GM18873 (cell line): ENCODE results near the gene FTMT.
"Not testable (repeated sequence)": the region's sequence is repeated elsewhere in the genome, so short reads cannot be mapped to it uniquely, and the experiment has no call there.

ENCODE experiments used
- ATAC-seq: cut with Tn5 transposase; IDR thresholded peaks from one replicate; pipeline ENCODE4 v1.9.1; 2021; ENCODE audit warnings: mild to moderate bottlenecking, moderate library complexity, moderate number of reproducible peaks; ENCODE audit not compliant: unreplicated experiment, low FRiP score

The FTMT gene

GRCh38 chr5:121851643-121852574 is at the start of gene FTMT:
Gene FTMT, plus strand, starts transcription at chr5:121851882. Its CDS starts 82 bp downstream, at chr5:121851964.
- no peak for ATAC-seq

- not testable (repeated sequence) for ATAC-seq
Measured at GRCh38 chr5:121805251-121805650, 46.4 kb upstream of the FTMT start.

- no peak for ATAC-seq
Measured at GRCh38 chr5:121805911-121806310, 45.8 kb upstream of the FTMT start.

GRCh38 chr5:121816164-121816563 is 35.5 kb upstream of the FTMT start:
- no peak for ATAC-seq

GRCh38 chr5:121819682-121820261 is 31.9 kb upstream of the FTMT start:
- no peak for ATAC-seq

GRCh38 chr5:121833617-121834016 is 18.1 kb upstream of the FTMT start:
- no peak for ATAC-seq

GRCh38 chr5:121834021-121834420 is 17.7 kb upstream of the FTMT start:
- ATAC-seq = no peak

- ATAC-seq = no peak
Measured at GRCh38 chr5:121841892-121842291, 9.8 kb upstream of the FTMT start.

GRCh38 chr5:121850272-121850671 is 1.4 kb upstream of the FTMT start:
- ATAC-seq = no peak

- no peak for ATAC-seq
Measured at GRCh38 chr5:121853850-121854249, 2.2 kb downstream of the FTMT start.

GRCh38 chr5:121862801-121863200 is 11.1 kb downstream of the FTMT start:
- ATAC-seq = no peak

- no peak for ATAC-seq
Measured at GRCh38 chr5:121863753-121864285, 12.1 kb downstream of the FTMT start.

- ATAC-seq = no peak
Measured at GRCh38 chr5:121867403-121867802, 15.7 kb downstream of the FTMT start.

GRCh38 chr5:121870489-121870888 is 18.8 kb downstream of the FTMT start:
- no peak for ATAC-seq

- no peak for ATAC-seq
Measured at GRCh38 chr5:121872856-121873255, 21.2 kb downstream of the FTMT start.

GRCh38 chr5:121873409-121873808 is 21.7 kb downstream of the FTMT start:
- no peak for ATAC-seq

- ATAC-seq = no peak
Measured at GRCh38 chr5:121885630-121886029, 33.9 kb downstream of the FTMT start.

- ATAC-seq = no peak
Measured at GRCh38 chr5:121887727-121888126, 36.0 kb downstream of the FTMT start.

- no peak for ATAC-seq
Measured at GRCh38 chr5:121890297-121890858, 38.7 kb downstream of the FTMT start.

GRCh38 chr5:121897341-121897740 is 45.7 kb downstream of the FTMT start:
- no peak for ATAC-seq

GRCh38 chr5:121899346-121899745 is 47.7 kb downstream of the FTMT start:
- no peak for ATAC-seq
